ENCODE measurements around the gene FADS2.

GRCh38 chr11:61839742-61840141, 11.6 kb downstream of the FADS2 start:
- TF ChIP-seq CTCF (IDR thresholded peaks at IDR 0.05) (no peak), POLR2A (IDR thresholded peaks at IDR 0.05) (no peak)
